HG02973 (cell line): ENCODE data around the gene MAP7D1.
"Not testable (repeated sequence)": the region's sequence is repeated elsewhere in the genome, so short reads cannot be mapped to it uniquely, and the experiment has no call there.

Source experiments
- ATAC-seq: cut with Tn5 transposase; IDR thresholded peaks from one replicate; pipeline ENCODE4 v1.9.1; 2021; ENCODE audit warnings: moderate library complexity; ENCODE audit not compliant: unreplicated experiment

The MAP7D1 gene

GRCh38 chr1:36198641-36199040 lies 42.7 kb downstream of the MAP7D1 start:
- no peak for ATAC-seq

GRCh38 chr1:36199934-36200741 lies 44.2 kb downstream of the MAP7D1 start:
- ATAC-seq, result no peak

- no peak for ATAC-seq
Measured at GRCh38 chr1:36203027-36203553, 47.1 kb downstream of the MAP7D1 start.

GRCh38 chr1:36203554-36204346 lies 47.8 kb downstream of the MAP7D1 start:
- no peak for ATAC-seq

- ATAC-seq, result no peak
Measured at GRCh38 chr1:36204347-36204909, 48.5 kb downstream of the MAP7D1 start.

- ATAC-seq, result no peak
Measured at GRCh38 chr1:36206323-36206858, 50.4 kb downstream of the MAP7D1 start.

GRCh38 chr1:36207339-36207738 lies 51.4 kb downstream of the MAP7D1 start:
- ATAC-seq, result no peak

GRCh38 chr1:36208978-36209703 lies 53.2 kb downstream of the MAP7D1 start:
- no peak for ATAC-seq

GRCh38 chr1:36211307-36211706 lies 55.3 kb downstream of the MAP7D1 start:
- no peak for ATAC-seq

GRCh38 chr1:36211841-36212240 lies 55.9 kb downstream of the MAP7D1 start:
- ATAC-seq, result no peak

GRCh38 chr1:36212782-36213181 lies 56.8 kb downstream of the MAP7D1 start:
- no peak for ATAC-seq

GRCh38 chr1:36217670-36218069 lies 61.7 kb downstream of the MAP7D1 start:
- no peak for ATAC-seq

GRCh38 chr1:36221901-36222300 lies 65.9 kb downstream of the MAP7D1 start:
- not testable (repeated sequence) for ATAC-seq

GRCh38 chr1:36222481-36223380 lies 66.8 kb downstream of the MAP7D1 start:
- no peak for ATAC-seq

- ATAC-seq, result peak; percentile 16
Measured at GRCh38 chr1:36223381-36223995, 67.5 kb downstream of the MAP7D1 start.

- ATAC-seq, result peak; percentile 88
Measured at GRCh38 chr1:36223996-36224536, 68.1 kb downstream of the MAP7D1 start, which contains the start of gene THRAP3. Gene THRAP3, plus strand, starts transcription at chr1:36224443. Its CDS starts 58,121 bp downstream, at chr1:36282564.

GRCh38 chr1:36224537-36225282 lies 68.8 kb downstream of the MAP7D1 start:
- peak; percentile 45 for ATAC-seq

GRCh38 chr1:36225283-36225899 lies 69.4 kb downstream of the MAP7D1 start:
- ATAC-seq, result no peak
